Measurements from ENCODE around the gene TSPAN19.

- no peak for TF ChIP-seq CTCF (IDR thresholded peaks at IDR 0.05)
- TF ChIP-seq POLR2A (IDR thresholded peaks at IDR 0.05), result no peak
Measured at GRCh38 chr12:84986586-84986985, 49.5 kb downstream of the TSPAN19 start.
